Ishikawa (cell line): ENCODE measurements around the gene RAPGEF5.

ENCODE experiments used
- CEBPB ChIP-seq: IDR thresholded peaks from 2 replicates; pipeline ENCODE4 v1.6.1; 2012
- CREB1 ChIP-seq: IDR thresholded peaks from 2 replicates; pipeline ENCODE4 v1.6.1; 2012; ENCODE audit warnings: low read depth
- EGR1 ChIP-seq: IDR thresholded peaks from 2 replicates; pipeline ENCODE4 v1.6.1; 2012
- EP300 ChIP-seq: IDR thresholded peaks from 2 replicates; pipeline ENCODE4 v1.6.1; 2012; ENCODE audit warnings: borderline replicate concordance
- FOXM1 ChIP-seq: IDR thresholded peaks from 2 replicates; pipeline ENCODE4 v1.6.1; 2012; ENCODE audit warnings: low read depth, borderline replicate concordance
- MAX ChIP-seq: IDR thresholded peaks from 2 replicates; pipeline ENCODE4 v1.6.1; 2012
- NFIC ChIP-seq: IDR thresholded peaks from 2 replicates; pipeline ENCODE4 v1.6.1; 2012
- RAD21 ChIP-seq: IDR thresholded peaks from 2 replicates; pipeline ENCODE4 v1.6.1; 2012; ENCODE audit warnings: low read depth
- REST ChIP-seq: IDR thresholded peaks from 2 replicates; pipeline ENCODE4 v1.6.1; 2012; ENCODE audit warnings: low read depth, mild to moderate bottlenecking
- TAF1 ChIP-seq: IDR thresholded peaks from 2 replicates; pipeline ENCODE4 v1.6.1; 2012; ENCODE audit warnings: low read depth, mild to moderate bottlenecking
- TCF12 ChIP-seq: IDR thresholded peaks from 2 replicates; pipeline ENCODE4 v1.6.1; 2012; ENCODE audit warnings: low read depth
- TEAD4 ChIP-seq: IDR thresholded peaks from 2 replicates; pipeline ENCODE4 v1.6.1; 2012
- USF1 ChIP-seq: IDR thresholded peaks from 2 replicates; pipeline ENCODE4 v1.6.1; 2012
- YY1 ChIP-seq: IDR thresholded peaks from 2 replicates; pipeline ENCODE4 v1.6.1; 2012; ENCODE audit warnings: low read depth
- ZBTB7A ChIP-seq: IDR thresholded peaks from 2 replicates; pipeline ENCODE4 v1.6.1; 2012; ENCODE audit warnings: low read depth

Gene RAPGEF5

DNA sequence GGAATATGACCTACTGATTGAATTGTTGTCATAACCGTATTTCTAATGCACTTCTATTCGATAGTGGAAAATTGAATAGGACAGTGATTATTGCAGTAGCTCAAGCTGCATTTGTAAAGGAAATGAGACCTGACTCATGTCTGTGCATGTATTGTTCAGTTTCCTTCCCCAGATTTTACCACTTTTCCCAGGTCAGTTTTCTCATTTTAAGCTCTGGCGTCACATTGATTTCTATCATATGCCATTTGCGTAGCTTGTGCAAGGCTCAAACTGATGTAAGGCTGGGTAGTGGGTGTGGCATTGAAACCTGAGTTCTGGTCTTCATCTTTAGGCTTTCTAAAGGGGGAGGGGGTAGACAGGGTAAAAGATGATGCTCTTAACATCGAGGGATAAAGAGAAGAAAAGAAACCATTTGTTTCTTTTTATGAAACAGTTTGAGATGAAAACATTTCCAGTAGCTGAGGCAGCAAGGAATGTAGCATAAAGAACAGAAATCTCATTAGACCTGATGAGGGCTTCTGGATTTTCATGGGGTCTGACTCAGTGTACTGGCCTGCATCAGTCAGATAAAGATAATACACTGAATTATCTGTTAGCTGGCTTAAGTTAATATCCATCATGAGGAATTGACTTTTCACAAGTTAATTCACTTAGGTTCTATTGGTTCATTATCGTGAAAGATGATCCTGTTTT lies 229.0 kb downstream of the RAPGEF5 start:
- TF ChIP-seq CEBPB (no peak), FOXM1 (no peak), TCF12 (no peak), NFIC (no peak), TAF1 (no peak), REST (no peak), ZBTB7A (no peak), USF1 (no peak), YY1 (no peak), EP300 (no peak), CREB1 (no peak), TEAD4 (no peak), RAD21 (no peak), MAX (no peak), EGR1 (no peak)

DNA sequence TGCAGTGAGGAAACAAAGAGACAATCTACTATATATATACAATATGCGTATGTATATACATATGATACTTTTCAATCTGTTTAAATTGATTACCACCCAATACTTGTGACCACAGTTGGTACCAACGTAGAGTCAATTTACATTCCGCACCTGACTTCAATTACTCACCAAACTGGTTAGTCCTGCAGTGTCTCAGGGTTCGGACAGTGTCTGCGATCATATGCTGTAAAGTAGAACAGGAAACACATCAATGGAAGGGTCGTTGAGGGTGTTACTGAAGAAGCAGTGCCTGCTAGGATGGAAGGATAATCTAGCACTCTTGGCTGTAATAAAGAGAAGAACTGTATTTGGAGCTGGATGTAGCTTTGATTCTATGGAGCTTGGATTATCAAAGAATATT lies 231.5 kb downstream of the RAPGEF5 start:
- TF ChIP-seq REST: no peak
- no peak for TF ChIP-seq USF1
- TF ChIP-seq CREB1: no peak
- TF ChIP-seq YY1: no peak
- no peak for TF ChIP-seq EP300
- no peak for TF ChIP-seq RAD21
- TF ChIP-seq TCF12: no peak
- TF ChIP-seq MAX: no peak
- no peak for TF ChIP-seq FOXM1
- TF ChIP-seq NFIC: no peak
- no peak for TF ChIP-seq TEAD4
- TF ChIP-seq CEBPB: no peak
- TF ChIP-seq EGR1: no peak
- TF ChIP-seq TAF1: no peak

- TF ChIP-seq YY1: no peak
- TF ChIP-seq TEAD4: no peak
- TF ChIP-seq EP300: no peak
- no peak for TF ChIP-seq USF1
- TF ChIP-seq TCF12: no peak
- no peak for TF ChIP-seq FOXM1
- TF ChIP-seq MAX: no peak
- no peak for TF ChIP-seq RAD21
- no peak for TF ChIP-seq REST
- TF ChIP-seq EGR1: no peak
- no peak for TF ChIP-seq ZBTB7A
- TF ChIP-seq CREB1: no peak
- no peak for TF ChIP-seq CEBPB
- no peak for TF ChIP-seq NFIC
- no peak for TF ChIP-seq TAF1
Observed at GRCh38 chr7:22124941-22125340, 232.0 kb downstream of the RAPGEF5 start.
